HepG2 (cell line): ENCODE measurements around the gene SSNA1. TPM values are rescaled to one million over a fixed set of nuclear protein-coding genes. Genes with fewer than 3 reads are reported as not detected.

Source experiments
- ELF3 ChIP-seq: IDR thresholded peaks from 2 replicates; pipeline ENCODE4 v1.6.1; 2016; ENCODE audit warnings: missing genetic modification reagents, missing compliant biosample characterization
- GABPB1 ChIP-seq: IDR thresholded peaks from 2 replicates; pipeline ENCODE4 v1.6.1; 2016; ENCODE audit warnings: mild to moderate bottlenecking, missing genetic modification reagents, moderate library complexity, missing compliant biosample characterization
- GATAD2A ChIP-seq: IDR thresholded peaks from 2 replicates; pipeline ENCODE4 v1.6.1; 2016
- KLF15 ChIP-seq: sonication (generic); formaldehyde crosslinking; IDR thresholded peaks from 2 replicates; pipeline ENCODE4 v1.8.1; 2023; ENCODE audit warnings: borderline replicate concordance, mild to moderate bottlenecking, inconsistent platforms, missing genetic modification reagents, mixed read lengths
- RXRB ChIP-seq: IDR thresholded peaks from 2 replicates; pipeline ENCODE4 v1.6.1; 2016; ENCODE audit warnings: borderline replicate concordance, missing genetic modification reagents, missing compliant biosample characterization
- SSRP1 ChIP-seq: IDR thresholded peaks from 2 replicates; pipeline ENCODE4 v1.6.1; 2016; ENCODE audit warnings: control low read depth
- TFAP4 ChIP-seq: sonication (generic); IDR thresholded peaks from 2 replicates; pipeline ENCODE4 v1.6.1; 2016; ENCODE audit warnings: low read depth, borderline replicate concordance
- ZBTB40 ChIP-seq, 2 experiments: fragments of 450-650 bp in 1 of 2; sonication (generic) in 1 of 2; formaldehyde crosslinking in 1 of 2; IDR thresholded peaks; 2 replicates each; pipeline versions ENCODE4 v1.6.1 to v1.8.0; 2016 to 2022; ENCODE audit warnings: antibody characterized with exemption in 1 of 2, mild to moderate bottlenecking in 1 of 2, missing genetic modification reagents in 1 of 2
- ZNF547 ChIP-seq: sonication (generic); formaldehyde crosslinking; IDR thresholded peaks from 2 replicates; pipeline ENCODE4 v1.5.1; 2020; ENCODE audit warnings: mild to moderate bottlenecking, missing genetic modification reagents
- polyA plus RNA-seq, 8 experiments: library from polyadenylated mRNA; depleted of rRNA in 3 of 8; stranded (reverse) in 7 of 8; unstranded in 1 of 8; fragments of >200 nt; fragmentation: Illumina TruSeq in 4 of 8; extraction: Trizol in 4 of 8; gene quantifications; 2 replicates each; pipeline versions ENCODE4 v1.2.1 to v1.2.3, GENCODE V29; 2011 to 2016; ENCODE audit warnings: low read depth in 4 of 8, missing spikeins in 1 of 8, mixed read lengths in 1 of 8; ENCODE audit not compliant: insufficient read depth in 1 of 8
- total RNA-seq, 5 experiments: library from RNA; depleted of rRNA; stranded (reverse); fragments of >200 nt; fragmentation: Illumina TruSeq; extraction: Trizol; gene quantifications; 2 replicates each; pipeline ENCODE4 v1.2.3, GENCODE V29; 2016; ENCODE audit warnings: low read depth in 1 of 5
- TF ChIP-seq, protein P1 (sequence below): sonication (generic); formaldehyde crosslinking; IDR thresholded peaks from 2 replicates; pipeline ENCODE4 v1.5.1; 2020; ENCODE audit warnings: mild to moderate bottlenecking, missing genetic modification reagents, moderate library complexity

The SSNA1 gene
- total and polyA plus RNA-seq, 2 of the 13 experiments (the other 11 are each of a cell fraction or from before 2014, with no cell fraction given), result 35.9 to 49.4 TPM

- TF ChIP-seq RXRB, result peak; percentile 28; the same call in 1 of the 2 replicates
- peak; percentile 87 for TF ChIP-seq GABPB1 (CRISPR knock-in tag)
- TF ChIP-seq ZNF547 (CRISPR knock-in tag), result peak; percentile 71
- peak; percentile 35; the same call in 1 of the 2 replicates for TF ChIP-seq GATAD2A
- TF ChIP-seq, protein P1, sequence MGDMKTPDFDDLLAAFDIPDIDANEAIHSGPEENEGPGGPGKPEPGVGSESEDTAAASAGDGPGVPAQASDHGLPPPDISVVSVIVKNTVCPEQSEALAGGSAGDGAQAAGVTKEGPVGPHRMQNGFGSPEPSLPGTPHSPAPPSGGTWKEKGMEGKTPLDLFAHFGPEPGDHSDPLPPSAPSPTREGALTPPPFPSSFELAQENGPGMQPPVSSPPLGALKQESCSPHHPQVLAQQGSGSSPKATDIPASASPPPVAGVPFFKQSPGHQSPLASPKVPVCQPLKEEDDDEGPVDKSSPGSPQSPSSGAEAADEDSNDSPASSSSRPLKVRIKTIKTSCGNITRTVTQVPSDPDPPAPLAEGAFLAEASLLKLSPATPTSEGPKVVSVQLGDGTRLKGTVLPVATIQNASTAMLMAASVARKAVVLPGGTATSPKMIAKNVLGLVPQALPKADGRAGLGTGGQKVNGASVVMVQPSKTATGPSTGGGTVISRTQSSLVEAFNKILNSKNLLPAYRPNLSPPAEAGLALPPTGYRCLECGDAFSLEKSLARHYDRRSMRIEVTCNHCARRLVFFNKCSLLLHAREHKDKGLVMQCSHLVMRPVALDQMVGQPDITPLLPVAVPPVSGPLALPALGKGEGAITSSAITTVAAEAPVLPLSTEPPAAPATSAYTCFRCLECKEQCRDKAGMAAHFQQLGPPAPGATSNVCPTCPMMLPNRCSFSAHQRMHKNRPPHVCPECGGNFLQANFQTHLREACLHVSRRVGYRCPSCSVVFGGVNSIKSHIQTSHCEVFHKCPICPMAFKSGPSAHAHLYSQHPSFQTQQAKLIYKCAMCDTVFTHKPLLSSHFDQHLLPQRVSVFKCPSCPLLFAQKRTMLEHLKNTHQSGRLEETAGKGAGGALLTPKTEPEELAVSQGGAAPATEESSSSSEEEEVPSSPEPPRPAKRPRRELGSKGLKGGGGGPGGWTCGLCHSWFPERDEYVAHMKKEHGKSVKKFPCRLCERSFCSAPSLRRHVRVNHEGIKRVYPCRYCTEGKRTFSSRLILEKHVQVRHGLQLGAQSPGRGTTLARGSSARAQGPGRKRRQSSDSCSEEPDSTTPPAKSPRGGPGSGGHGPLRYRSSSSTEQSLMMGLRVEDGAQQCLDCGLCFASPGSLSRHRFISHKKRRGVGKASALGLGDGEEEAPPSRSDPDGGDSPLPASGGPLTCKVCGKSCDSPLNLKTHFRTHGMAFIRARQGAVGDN (CRISPR knock-in tag), result peak; percentile 67
- peak; percentile 58; the same call in 1 of the 2 replicates for TF ChIP-seq ELF3
- peak; percentile 27; the same call in 1 of the 2 replicates for TF ChIP-seq KLF15 (CRISPR knock-in tag)
- peak; percentile 38; the same call in 1 of the 2 replicates for TF ChIP-seq SSRP1 (CRISPR knock-in tag)
- TF ChIP-seq ZBTB40 (IDR thresholded peaks at IDR 0.05), result no peak
- TF ChIP-seq ZBTB40 (CRISPR knock-in tag; IDR thresholded peaks at IDR 0.05), result 0 out of 2 replicates have a peak, but pooled peaks have one; percentile 12
- peak; percentile 11; the same call in 1 of the 2 replicates for TF ChIP-seq TFAP4
Measured at GRCh38 chr9:137217276-137218211, 29.1 kb downstream of the SSNA1 start (continued).
